Gastroesophageal sphincter (tissue), 4 donors: Measurements from ENCODE around the gene ARPC5L. TPM values are rescaled to one million over a fixed set of nuclear protein-coding genes. Genes with fewer than 3 reads are reported as not detected.

Source experiments
- ATAC-seq: fragments of 150-250 bp; one replicate; pipeline ENCODE4 v1.9.1; 2016; ENCODE audit warnings: mild to moderate bottlenecking, moderate library complexity
- H3K27ac ChIP-seq, 4 donors: fragments of 200-600 bp; sonication (generic) in 3 of 4; 1 replicate in 3 of 4; 2 replicates in 1 of 4; pipeline ENCODE4 v1.5.1; 2016 to 2019
- H3K27me3 ChIP-seq: fragments of 200-600 bp; sonication (generic); one replicate; pipeline ENCODE4 v1.5.1; 2019
- H3K36me3 ChIP-seq, 2 donors: fragments of 200-600 bp; sonication (generic); one replicate each; pipeline ENCODE4 v1.5.1; 2019; ENCODE audit warnings: control low read depth in 1 of 2
- H3K4me1 ChIP-seq, 3 donors: fragments of 200-600 bp; sonication (generic); 1 replicate in 2 of 3; 2 replicates in 1 of 3; pipeline ENCODE4 v1.5.1; 2016 to 2019; ENCODE audit warnings: control low read depth in 2 of 3
- H3K4me3 ChIP-seq, 2 donors: fragments of 200-600 bp; sonication (generic); one replicate each; pipeline ENCODE4 v1.5.1; 2019; ENCODE audit warnings: mild to moderate bottlenecking in 1 of 2, moderate library complexity in 1 of 2
- H3K9me3 ChIP-seq, 3 donors: fragments of 200-600 bp; sonication (generic); one replicate each; pipeline ENCODE4 v1.5.1; 2017 to 2019; ENCODE audit warnings: control low read depth in 2 of 3
- EP300 ChIP-seq: sonication (generic); formaldehyde crosslinking; IDR thresholded peaks from one replicate; pipeline ENCODE4 v1.6.1; 2017; ENCODE audit warnings: antibody characterized with exemption, mild to moderate bottlenecking
- POLR2A ChIP-seq, 2 donors: fragments of 450-650 bp; IDR thresholded peaks; one replicate each; pipeline ENCODE4 v1.6.1; 2017; ENCODE audit warnings: antibody characterized with exemption in 2 of 2, mild to moderate bottlenecking in 2 of 2, moderate library complexity in 1 of 2
- POLR2AphosphoS5 ChIP-seq: sonication (generic); formaldehyde crosslinking; IDR thresholded peaks from one replicate; pipeline ENCODE4 v1.6.1; 2017; ENCODE audit warnings: antibody characterized with exemption
- WGBS, 2 donors: methylation state at CpG; one replicate each; pipeline ENCODE4 v1.1.5; 2018; ENCODE audit warnings: low coverage in 1 of 2; 5-methylcytosine and 5-hydroxymethylcytosine counted together
- total RNA-seq, 4 donors: library from RNA; depleted of rRNA; stranded (reverse); fragments of >200 nt; gene quantifications; one replicate each; pipeline ENCODE4 v1.1.0, GENCODE V29; 2016
- TF ChIP-seq, protein P1 (sequence below), 4 experiments: fragments of 200-600 bp in 2 of 4; fragments of 450-650 bp in 2 of 4; sonication (generic) in 1 of 4; IDR thresholded peaks; one replicate each; pipeline ENCODE4 v1.5.1; 2017 to 2019; ENCODE audit warnings: antibody characterized with exemption in 4 of 4, mild to moderate bottlenecking in 2 of 4, moderate library complexity in 2 of 4

The ARPC5L gene
- total RNA-seq, 4 donors from 2014 or later: 19.9 to 27.6 (median 20.3) TPM

GRCh38 chr9:124886866-124887492, 25.0 kb downstream of the ARPC5L start:
- Histone ChIP-seq H3K36me3 (peaks cover 0 to 99% of the 10 kb centered on the region in 2 donors), H3K27me3 (no peaks in the 10 kb centered on the region), H3K9me3 (no peaks in the 10 kb centered on the region), H3K27ac (no peak overlapping the region), H3K4me1 (no peaks in the 10 kb centered on the region), H3K4me3 (no peak overlapping the region)
- no peak for TF ChIP-seq POLR2AphosphoS5
- TF ChIP-seq, protein P1, sequence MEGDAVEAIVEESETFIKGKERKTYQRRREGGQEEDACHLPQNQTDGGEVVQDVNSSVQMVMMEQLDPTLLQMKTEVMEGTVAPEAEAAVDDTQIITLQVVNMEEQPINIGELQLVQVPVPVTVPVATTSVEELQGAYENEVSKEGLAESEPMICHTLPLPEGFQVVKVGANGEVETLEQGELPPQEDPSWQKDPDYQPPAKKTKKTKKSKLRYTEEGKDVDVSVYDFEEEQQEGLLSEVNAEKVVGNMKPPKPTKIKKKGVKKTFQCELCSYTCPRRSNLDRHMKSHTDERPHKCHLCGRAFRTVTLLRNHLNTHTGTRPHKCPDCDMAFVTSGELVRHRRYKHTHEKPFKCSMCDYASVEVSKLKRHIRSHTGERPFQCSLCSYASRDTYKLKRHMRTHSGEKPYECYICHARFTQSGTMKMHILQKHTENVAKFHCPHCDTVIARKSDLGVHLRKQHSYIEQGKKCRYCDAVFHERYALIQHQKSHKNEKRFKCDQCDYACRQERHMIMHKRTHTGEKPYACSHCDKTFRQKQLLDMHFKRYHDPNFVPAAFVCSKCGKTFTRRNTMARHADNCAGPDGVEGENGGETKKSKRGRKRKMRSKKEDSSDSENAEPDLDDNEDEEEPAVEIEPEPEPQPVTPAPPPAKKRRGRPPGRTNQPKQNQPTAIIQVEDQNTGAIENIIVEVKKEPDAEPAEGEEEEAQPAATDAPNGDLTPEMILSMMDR (IDR thresholded peaks at IDR 0.05): no peak
- TF ChIP-seq POLR2A (IDR thresholded peaks at IDR 0.05): no peak
- no peak for TF ChIP-seq EP300
- no peak for ATAC-seq
- WGBS, 2 donors: 77 to 78% methylated on average over 8 to 11 of the region's 17 CpGs

GRCh38 chr9:124887832-124888231, 25.9 kb downstream of the ARPC5L start:
- Histone ChIP-seq H3K36me3 (peaks cover 0 to 99% of the 10 kb centered on the region in 2 donors), H3K27me3 (no peaks in the 10 kb centered on the region), H3K9me3 (no peaks in the 10 kb centered on the region), H3K4me3 (no peak overlapping the region), H3K27ac (no peak overlapping the region), H3K4me1 (no peaks in the 10 kb centered on the region)
- ATAC-seq: no peak
- TF ChIP-seq, protein P1 (IDR thresholded peaks at IDR 0.05): no peak
- TF ChIP-seq POLR2AphosphoS5 (no peak), EP300 (no peak), POLR2A (IDR thresholded peaks at IDR 0.05) (no peak)
- WGBS, 2 donors: 60 to 89% methylated on average over 1 to 4 of the region's 5 CpGs

GRCh38 chr9:124889006-124889405, 27.1 kb downstream of the ARPC5L start:
- Histone ChIP-seq H3K9me3 (no peaks in the 10 kb centered on the region), H3K27ac (no peak overlapping the region), H3K27me3 (no peaks in the 10 kb centered on the region), H3K4me3 (no peak overlapping the region), H3K36me3 (peaks cover 0 to 100% of the 10 kb centered on the region in 2 donors), H3K4me1 (no peaks in the 10 kb centered on the region)
- no peak for TF ChIP-seq POLR2A (IDR thresholded peaks at IDR 0.05)
- no peak for TF ChIP-seq EP300
- no CpG with 5 or more reads among the region's 13 CpGs for WGBS, 2 donors
- ATAC-seq: no peak

GRCh38 chr9:124890179-124890578, 28.2 kb downstream of the ARPC5L start:
- Histone ChIP-seq H3K36me3 (peaks cover 0 to 95% of the 10 kb centered on the region in 2 donors), H3K4me1 (no peaks in the 10 kb centered on the region), H3K4me3 (no peak overlapping the region), H3K27me3 (no peaks in the 10 kb centered on the region), H3K9me3 (no peaks in the 10 kb centered on the region), H3K27ac (no peak overlapping the region)
- TF ChIP-seq POLR2A (IDR thresholded peaks at IDR 0.05): no peak
- TF ChIP-seq, protein P1 (IDR thresholded peaks at IDR 0.05): no peak
- no peak for TF ChIP-seq POLR2AphosphoS5
- TF ChIP-seq EP300: no peak
- no peak for ATAC-seq
- 100% methylated on average over 1 to 2 of the region's 7 CpGs for WGBS, 2 donors

DNA sequence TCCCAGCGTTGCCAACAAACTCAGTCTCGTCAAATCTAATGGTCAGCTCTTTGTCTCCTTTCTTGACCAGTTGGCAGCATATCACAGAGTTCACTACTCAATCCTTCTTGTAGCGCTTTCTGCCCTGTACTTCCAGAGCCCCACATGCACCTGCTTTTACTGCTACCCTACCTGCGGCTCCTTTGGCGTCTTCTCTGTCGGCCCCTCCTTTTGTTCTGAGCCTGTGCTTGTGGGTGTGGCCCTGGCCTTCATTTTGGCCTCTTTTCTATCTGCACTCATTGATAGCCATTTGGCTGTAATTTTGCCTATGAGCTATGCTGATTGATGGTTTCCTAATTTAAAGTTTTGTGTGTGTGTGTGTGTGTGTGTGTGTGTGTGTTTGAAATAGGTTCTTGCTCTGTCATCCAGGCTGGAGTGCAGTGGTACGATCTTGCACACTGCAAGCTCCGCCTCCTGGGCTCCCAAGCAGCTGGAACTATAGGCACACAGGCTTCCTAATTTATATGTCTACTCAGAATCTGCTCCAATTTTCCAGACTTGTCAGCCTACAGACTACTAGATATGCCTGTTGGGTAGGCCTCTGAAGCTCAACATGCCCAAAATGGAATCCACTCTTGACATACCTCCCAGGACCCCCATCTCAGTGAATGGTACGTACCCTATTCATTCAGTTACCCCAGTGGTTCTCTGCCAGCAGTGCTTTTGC, 32.3 kb downstream of the ARPC5L start:
- H3K4me3 ChIP-seq: no peak overlapping the region
- no peak for ATAC-seq
- H3K9me3 ChIP-seq: no peaks in the 10 kb centered on the region
- no peaks in the 10 kb centered on the region for H3K27me3 ChIP-seq
- peaks cover 0 to 95% of the 10 kb centered on the region in 2 donors for H3K36me3 ChIP-seq
- WGBS, 2 donors: 76 to 78% methylated on average over 5 to 7 of the region's 9 CpGs
- H3K27ac ChIP-seq: no peak overlapping the region
- no peaks in the 10 kb centered on the region for H3K4me1 ChIP-seq
- TF ChIP-seq POLR2A (IDR thresholded peaks at IDR 0.05): no peak
- TF ChIP-seq, protein P1 (IDR thresholded peaks at IDR 0.05): no peak
- no peak for TF ChIP-seq EP300
- no peak for TF ChIP-seq POLR2AphosphoS5
